Stimulated activated CD4-positive, alpha-beta T cell treated with anti-CD3 and anti-CD28 coated beads, Interleukin-4, amount 100 ng/mL, for 4 hours (primary cell): ENCODE results near the gene RFPL1.
"Not testable (repeated sequence)": the region's sequence is repeated elsewhere in the genome, so short reads cannot be mapped to it uniquely, and the experiment has no call there.

Experiments used
- DNase-seq, 2 experiments: peaks; one replicate each; pipeline ENCODE4 v3.0.0-alpha.2; 2020

Gene RFPL1

DNA sequence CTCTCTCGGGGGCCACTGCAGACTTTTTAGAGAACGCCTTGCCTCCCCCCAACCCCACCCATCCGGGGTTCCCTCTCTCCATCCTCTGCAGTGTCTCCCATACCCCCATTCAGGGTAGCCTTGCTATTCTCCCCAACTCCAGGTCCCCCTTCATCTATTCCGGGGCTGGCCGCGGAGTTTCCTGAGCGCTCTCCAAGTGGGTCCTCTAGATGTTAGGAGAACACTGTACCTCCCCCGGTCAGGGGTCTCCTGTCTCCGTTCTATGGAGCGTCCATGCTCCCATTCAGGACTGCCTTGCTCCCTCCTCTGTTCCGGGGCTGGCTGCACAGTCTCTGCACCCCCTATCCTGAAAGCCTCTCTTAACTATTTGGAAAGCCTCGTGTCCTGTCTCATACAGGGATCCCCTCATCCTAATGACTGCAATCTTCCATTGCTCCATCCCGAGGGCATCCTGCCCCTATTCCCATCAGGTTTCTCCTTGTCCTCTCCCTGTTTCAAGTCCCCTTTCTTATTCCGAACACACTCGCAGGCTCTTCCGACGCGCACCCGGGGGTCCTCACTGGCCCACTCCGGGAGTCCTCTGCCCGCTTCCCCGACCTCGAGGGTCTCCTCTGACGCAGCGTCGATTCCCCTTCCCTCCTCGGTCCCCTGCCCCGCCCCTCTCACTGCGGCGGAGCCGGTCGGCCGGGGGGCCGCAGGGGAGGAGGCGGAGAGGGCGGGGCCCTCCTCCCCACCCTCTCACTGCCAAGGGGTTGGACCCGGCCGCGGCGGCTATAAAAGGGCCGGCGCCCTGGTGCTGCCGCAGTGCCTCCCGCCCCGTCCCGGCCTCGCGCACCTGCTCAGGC lies 41.3 kb downstream of the RFPL1 start, which contains the start of gene NEFH:
Gene NEFH, plus strand, starts transcription at position 802 of the 845 bp plus-strand sequence. CDS start 45 bp downstream, outside the sequence.
- DNase-seq, result no peak

DNA sequence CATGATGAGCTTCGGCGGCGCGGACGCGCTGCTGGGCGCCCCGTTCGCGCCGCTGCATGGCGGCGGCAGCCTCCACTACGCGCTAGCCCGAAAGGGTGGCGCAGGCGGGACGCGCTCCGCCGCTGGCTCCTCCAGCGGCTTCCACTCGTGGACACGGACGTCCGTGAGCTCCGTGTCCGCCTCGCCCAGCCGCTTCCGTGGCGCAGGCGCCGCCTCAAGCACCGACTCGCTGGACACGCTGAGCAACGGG lies 41.8 kb downstream of the RFPL1 start:
- no peak for DNase-seq

DNA sequence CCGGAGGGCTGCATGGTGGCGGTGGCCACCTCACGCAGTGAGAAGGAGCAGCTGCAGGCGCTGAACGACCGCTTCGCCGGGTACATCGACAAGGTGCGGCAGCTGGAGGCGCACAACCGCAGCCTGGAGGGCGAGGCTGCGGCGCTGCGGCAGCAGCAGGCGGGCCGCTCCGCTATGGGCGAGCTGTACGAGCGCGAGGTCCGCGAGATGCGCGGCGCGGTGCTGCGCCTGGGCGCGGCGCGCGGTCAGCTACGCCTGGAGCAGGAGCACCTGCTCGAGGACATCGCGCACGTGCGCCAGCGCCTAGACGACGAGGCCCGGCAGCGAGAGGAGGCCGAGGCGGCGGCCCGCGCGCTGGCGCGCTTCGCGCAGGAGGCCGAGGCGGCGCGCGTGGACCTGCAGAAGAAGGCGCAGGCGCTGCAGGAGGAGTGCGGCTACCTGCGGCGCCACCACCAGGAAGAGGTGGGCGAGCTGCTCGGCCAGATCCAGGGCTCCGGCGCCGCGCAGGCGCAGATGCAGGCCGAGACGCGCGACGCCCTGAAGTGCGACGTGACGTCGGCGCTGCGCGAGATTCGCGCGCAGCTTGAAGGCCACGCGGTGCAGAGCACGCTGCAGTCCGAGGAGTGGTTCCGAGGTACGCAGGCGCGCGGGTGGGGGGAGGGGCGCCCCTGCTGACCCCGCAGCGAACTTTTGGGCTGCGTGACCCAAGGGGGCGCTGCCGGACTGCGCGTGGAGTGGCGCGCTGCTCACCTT lies 42.3 kb downstream of the RFPL1 start:
- peak; percentile 23 to 28 for DNase-seq

DNA sequence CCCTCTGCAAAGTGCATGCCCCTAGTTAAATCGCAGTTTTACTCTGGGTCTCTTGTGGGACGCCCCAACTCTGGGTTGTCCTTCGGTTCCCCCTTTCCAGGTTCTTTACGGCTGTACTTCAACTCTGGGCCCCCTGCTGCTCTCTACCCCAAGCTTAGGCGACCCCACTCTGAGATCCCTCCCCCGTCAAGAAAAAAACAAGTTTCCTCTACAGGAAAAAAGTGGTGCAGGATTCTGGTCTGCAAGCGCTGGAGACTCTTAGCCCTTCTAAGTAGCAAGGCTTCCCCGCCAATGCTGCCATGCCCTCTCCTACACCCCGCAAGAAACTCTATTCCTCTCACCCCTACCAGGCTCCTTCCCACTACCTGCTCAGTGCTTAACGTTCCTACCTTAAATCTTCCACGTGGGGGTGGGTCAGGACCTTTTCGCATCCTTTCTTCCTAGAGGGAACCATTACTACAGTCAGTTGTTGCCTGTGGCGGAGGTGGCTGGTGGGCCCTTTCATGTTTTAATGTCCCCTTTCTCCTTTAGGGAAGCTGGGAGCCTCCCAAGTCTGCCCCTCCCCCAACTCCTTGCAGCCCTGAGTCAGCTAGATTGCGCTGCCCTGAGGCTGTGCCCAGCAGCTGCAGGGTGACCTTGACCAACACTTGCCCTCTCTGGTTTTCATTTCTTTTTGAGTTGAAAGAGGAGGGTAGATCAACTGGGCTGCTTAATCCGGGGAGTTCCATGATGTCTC lies 43.0 kb downstream of the RFPL1 start:
- no peak for DNase-seq

DNA sequence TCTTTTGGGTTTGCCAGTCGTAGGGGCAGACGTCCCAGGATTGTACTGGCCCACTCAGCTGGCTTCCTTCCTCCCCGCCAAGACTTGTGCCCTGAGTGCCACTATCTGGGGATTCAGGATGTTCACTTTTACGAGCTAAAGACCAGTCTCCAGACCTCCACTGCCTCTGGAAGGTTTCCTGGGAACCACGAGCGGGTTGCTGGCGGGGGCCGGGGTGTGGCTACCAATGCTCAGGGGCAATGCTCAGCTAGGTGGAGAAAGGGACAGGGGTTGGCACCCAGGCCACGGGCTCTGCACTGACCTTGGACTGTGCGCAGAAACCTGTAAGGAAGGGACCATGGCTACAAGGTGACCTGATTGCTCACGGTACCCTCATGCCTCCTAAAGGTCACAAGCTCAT lies 43.9 kb downstream of the RFPL1 start:
- no peak for DNase-seq

DNA sequence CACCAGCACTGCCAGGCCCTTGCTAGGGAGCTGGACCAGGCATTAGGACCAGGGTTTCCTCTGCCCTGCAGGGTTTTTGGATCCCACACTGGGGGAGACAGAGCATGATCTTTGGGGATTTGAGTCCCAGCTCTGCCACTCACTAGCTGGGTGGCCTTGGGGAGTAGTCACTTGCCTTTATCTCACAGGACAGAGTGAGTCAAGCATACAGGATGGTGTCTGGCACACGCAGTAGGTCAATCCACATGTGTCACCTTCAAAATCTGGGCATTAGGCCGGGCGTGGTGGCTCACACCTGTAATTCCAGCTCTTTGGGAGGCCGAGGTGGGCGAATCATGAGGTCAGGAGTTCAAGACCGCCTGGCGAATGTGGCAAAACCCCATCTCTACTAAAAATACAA lies 44.3 kb downstream of the RFPL1 start:
- no peak for DNase-seq

DNA sequence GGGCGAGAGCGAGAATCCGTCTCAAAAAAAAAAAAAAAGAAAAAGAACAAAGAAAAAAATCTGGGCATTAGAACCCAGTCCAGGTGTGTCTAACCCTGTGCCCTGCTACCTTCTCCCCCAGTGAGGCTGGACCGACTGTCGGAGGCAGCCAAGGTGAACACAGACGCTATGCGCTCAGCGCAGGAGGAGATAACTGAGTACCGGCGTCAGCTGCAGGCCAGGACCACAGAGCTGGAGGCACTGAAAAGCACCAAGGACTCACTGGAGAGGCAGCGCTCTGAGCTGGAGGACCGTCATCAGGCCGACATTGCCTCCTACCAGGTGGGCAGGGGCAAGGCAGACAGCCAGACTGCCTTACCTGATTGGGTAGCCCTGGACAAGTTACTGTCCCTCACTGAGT lies 44.9 kb downstream of the RFPL1 start:
- no peak for DNase-seq

DNA sequence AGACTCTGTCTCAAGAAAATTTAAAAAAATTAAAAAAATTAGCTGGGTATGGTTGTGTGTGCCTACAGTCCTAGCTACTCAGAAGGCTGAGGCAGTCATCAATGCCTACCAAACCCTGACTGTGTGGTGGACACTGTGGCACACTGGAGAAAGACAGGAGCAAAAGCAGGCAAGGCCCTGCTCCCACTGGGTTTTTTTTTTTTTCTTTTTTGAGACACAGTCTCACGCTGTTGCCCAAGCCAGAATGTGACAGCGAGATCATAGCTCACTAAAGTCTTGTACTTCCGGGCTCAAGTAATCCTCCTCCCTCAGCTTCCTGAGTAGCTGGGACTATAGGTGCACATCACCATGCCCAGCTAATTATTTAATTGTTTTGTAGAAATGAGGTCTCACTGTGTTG lies 46.3 kb downstream of the RFPL1 start:
- DNase-seq, result no peak

DNA sequence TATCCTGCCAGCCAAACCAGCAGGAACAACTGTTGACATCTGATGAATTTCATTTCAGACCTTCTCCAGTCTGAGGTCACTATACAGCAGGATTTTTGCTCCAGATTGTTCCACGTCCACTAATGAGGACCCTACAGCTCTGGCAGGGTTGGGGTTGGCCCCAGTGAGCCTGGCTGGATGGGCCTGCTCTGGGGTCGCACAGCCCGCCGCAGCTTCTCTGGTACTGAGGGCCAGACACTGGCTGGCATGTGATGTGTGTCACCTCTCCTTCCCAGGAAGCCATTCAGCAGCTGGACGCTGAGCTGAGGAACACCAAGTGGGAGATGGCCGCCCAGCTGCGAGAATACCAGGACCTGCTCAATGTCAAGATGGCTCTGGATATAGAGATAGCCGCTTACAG lies 47.1 kb downstream of the RFPL1 start:
- no peak for DNase-seq

DNA sequence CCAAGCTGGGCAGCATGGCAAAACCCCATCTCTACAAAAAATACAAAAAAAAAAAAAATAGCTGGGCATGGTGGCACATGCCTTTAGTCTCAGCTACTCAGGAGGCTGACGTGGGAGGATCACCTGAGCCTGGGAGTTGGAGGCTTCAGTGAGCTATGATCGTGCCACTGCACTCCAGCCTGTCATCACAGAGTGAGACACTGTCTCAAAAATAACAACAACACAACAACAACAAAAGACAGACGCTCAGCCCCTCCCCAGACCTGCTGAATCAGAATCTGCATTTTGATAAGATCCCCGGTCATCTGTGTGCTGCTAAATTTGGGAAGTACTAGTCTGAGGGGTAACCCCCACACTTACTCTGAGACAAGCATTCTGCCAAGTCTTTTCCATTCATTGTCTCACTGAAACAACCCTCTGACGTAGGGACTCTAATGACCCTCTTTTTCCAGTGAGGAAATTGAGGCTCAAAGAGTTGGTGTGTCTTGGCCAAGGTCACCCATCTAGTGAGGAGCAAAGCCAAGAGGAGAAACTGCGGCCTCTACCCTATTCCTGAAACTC lies 49.1 kb downstream of the RFPL1 start:
- DNase-seq, result no peak

DNA sequence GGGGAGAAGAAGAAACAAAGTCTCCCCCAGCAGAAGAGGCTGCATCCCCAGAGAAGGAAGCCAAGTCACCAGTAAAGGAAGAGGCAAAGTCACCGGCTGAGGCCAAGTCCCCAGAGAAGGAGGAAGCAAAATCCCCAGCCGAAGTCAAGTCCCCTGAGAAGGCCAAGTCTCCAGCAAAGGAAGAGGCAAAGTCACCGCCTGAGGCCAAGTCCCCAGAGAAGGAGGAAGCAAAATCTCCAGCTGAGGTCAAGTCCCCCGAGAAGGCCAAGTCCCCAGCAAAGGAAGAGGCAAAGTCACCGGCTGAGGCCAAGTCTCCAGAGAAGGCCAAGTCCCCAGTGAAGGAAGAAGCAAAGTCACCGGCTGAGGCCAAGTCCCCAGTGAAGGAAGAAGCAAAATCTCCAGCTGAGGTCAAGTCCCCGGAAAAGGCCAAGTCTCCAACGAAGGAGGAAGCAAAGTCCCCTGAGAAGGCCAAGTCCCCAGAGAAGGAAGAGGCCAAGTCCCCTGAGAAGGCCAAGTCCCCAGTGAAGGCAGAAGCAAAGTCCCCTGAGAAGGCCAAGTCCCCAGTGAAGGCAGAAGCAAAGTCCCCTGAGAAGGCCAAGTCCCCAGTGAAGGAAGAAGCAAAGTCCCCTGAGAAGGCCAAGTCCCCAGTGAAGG lies 50.9 kb downstream of the RFPL1 start:
- not testable (repeated sequence) for DNase-seq

DNA sequence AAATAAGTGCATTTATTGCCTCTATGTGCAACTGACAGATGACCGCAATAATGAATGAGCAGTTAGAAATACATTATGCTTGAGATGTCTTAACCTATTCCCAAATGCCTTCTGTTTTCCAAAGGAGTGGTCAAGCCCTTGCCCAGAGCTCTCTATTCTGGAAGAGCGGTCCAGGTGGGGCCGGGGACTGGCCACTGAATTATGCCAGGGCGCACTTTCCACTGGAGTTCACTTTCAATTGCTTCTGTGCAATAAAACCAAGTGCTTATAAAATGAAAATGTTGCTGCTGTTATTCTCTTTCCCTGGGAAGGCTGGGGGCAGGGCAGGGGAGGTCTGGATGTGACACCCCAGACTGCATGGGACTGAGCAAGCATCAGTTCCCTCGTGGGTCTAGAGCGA lies 52.6 kb downstream of the RFPL1 start:
- DNase-seq, result no peak
